ENCODE data around the gene PCDHA1.

The PCDHA1 gene

GRCh38 chr5:140988608-140989007 lies 202.7 kb downstream of the PCDHA1 start:
- DNase-seq (ENCODE audit: low read depth), result no peak

DNA sequence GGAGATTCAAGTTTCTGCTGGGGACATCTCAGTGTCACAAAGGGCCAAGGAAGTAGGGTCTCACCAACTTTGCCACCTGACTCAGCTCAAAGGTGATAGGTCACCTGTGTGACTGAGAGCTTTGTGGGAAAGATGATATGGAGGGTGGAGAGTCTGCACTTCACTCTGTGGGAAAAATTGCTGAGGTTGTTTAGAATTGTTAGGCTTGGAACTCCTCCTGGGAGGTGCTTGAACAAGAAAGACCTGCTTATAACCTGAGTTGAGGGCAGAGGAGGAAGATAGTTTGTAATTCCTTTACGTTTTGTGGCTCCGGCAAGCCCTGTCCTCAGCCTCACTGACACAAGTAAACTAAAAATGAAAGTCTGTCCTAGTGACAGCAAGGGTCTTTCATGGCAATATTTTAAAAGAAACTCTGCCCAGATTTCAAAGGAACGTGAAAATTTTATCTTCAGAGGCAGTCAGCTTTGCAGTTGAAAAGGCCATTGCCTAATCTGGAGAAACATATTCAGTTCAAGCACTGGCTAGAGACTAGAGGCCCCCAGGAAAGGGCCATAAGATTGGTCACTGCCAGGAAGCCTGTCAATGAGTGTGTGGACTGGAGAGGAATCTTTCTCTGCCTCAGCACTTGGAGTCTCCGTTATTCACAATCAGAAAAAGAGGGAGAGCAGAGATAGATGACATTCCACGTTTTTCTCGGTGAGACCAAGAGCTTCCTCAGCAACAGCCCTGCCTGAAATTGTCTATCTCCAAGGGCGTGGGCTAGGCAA lies 203.5 kb downstream of the PCDHA1 start:
- no peak for DNase-seq (ENCODE audit: low read depth)

DNA sequence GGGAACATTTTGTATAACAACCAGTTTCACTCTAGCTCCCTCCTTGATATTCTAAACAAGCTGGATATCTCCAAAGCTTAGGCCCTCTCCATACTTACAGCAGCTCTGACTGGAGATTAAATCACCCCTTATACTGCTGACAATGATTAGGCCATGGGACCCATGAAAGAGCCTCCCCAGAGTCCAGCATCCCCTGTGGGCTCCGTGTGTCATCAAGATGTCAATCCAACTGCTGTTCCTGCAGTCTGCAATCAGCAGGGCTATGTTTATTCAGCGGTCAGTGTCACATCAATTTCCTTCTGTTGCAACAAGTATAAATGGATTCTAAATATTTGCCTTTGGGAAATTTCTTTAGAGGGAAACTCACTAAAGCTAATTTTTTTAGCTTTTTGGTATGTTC lies 206.9 kb downstream of the PCDHA1 start:
- no peak for DNase-seq (ENCODE audit: low read depth)

GRCh38 chr5:140996060-140996459 lies 210.1 kb downstream of the PCDHA1 start:
- DNase-seq (ENCODE audit: low read depth), result no peak

- DNase-seq (ENCODE audit: low read depth), result no peak
Observed at GRCh38 chr5:140998921-140999410, 213.0 kb downstream of the PCDHA1 start.

GRCh38 chr5:141001446-141001843 lies 215.5 kb downstream of the PCDHA1 start:
- no peak for DNase-seq (ENCODE audit: low read depth)

- no peak for DNase-seq (ENCODE audit: low read depth)
Observed at GRCh38 chr5:141001844-141002604, 216.1 kb downstream of the PCDHA1 start.

GRCh38 chr5:141002605-141002965 lies 216.6 kb downstream of the PCDHA1 start:
- DNase-seq (ENCODE audit: low read depth), result no peak

DNA sequence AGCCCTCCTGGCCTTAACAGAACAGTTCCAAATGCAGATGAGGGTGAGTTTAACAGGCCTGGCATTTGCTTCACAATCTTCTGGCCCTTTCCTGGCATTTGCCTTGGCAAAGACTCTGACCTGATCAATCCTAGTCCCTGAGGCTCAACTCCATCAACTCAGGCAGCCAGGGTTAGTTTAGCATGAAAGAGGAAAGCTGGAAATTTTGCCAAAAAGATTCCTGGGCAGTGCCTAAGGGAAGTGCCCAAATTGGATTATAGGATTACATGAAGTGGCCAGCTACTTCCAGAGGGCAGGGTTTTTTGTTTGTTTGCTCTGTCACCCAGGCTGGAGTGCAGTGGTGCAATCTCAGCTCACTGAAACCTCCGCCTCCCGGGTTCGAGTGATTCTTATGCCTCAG lies 217.1 kb downstream of the PCDHA1 start:
- DNase-seq (ENCODE audit: low read depth), result no peak

- no peak for DNase-seq (ENCODE audit: low read depth)
Observed at GRCh38 chr5:141003791-141004611, 218.1 kb downstream of the PCDHA1 start.

- no peak for DNase-seq (ENCODE audit: low read depth)
Observed at GRCh38 chr5:141007791-141008190, 221.9 kb downstream of the PCDHA1 start.

DNA sequence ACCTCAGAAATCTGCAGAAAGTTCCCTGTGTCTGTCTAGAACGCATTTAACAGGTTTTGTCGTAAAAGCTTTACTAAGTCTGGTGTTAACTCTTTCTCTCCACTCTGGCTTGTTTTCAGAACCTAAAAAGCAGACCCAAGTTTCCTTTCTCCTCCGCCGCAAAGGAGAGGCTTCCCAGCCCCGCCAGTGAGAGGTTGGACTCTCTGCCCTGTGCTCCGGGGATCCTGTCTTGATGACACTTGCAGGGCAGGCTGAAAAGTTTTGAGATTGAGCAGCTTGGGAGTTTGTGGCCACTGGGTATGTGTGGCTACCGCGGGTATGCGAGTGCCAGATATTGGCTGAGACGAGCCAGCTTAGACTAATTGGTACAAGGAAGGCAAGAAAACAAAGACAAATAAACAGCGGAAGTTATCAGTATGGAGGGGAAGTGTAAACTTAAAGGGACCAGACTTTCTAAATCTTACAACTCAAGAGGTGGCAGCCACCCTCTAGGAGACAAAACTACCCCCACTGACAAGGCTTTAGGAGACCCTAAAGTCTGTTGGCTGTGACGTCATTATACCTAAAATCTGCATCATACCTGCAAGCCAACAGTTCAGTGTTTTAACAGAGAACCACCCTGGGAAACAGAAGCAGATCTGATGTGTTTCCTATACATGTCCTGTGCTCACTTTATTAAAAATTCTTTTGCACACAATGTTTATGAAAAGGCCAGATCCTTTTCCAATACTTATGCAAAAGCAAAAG lies 224.3 kb downstream of the PCDHA1 start:
- DNase-seq (ENCODE audit: low read depth), result no peak

- DNase-seq (ENCODE audit: low read depth), result no peak
Observed at GRCh38 chr5:141017943-141018342, 232.0 kb downstream of the PCDHA1 start.

GRCh38 chr5:141022384-141022783 lies 236.4 kb downstream of the PCDHA1 start:
- no peak for DNase-seq (ENCODE audit: low read depth)

- DNase-seq (ENCODE audit: low read depth), result no peak
Observed at GRCh38 chr5:141031006-141031405, 245.1 kb downstream of the PCDHA1 start.

DNA sequence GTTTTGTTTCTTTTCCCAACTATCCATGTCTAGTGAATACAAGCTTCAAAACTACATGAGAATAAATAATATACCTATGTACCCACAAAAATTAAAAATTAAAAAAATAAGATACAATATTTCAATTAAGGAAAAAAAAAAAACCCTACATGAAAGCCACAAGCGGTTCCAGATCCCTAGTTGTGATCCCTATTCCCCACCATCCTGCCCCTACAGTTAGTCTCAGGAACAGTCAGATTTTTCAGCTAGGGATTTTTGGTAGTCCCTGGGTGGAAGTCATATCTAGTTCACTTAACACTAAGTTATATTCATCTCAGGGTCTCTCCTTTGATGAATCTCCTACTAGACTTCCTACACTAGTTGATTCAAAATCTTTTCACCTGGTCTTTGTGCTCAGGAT lies 246.7 kb downstream of the PCDHA1 start:
- no peak for DNase-seq (ENCODE audit: low read depth)

- no peak for DNase-seq (ENCODE audit: low read depth)
Observed at GRCh38 chr5:141039061-141039460, 253.1 kb downstream of the PCDHA1 start.

- no peak for DNase-seq (ENCODE audit: low read depth)
Observed at GRCh38 chr5:141039517-141039916, 253.6 kb downstream of the PCDHA1 start.

GRCh38 chr5:141040093-141040770 lies 254.3 kb downstream of the PCDHA1 start:
- DNase-seq (ENCODE audit: low read depth), result no peak

GRCh38 chr5:141040771-141041426 lies 255.0 kb downstream of the PCDHA1 start:
- peak; percentile 44 for DNase-seq (ENCODE audit: low read depth)

DNA sequence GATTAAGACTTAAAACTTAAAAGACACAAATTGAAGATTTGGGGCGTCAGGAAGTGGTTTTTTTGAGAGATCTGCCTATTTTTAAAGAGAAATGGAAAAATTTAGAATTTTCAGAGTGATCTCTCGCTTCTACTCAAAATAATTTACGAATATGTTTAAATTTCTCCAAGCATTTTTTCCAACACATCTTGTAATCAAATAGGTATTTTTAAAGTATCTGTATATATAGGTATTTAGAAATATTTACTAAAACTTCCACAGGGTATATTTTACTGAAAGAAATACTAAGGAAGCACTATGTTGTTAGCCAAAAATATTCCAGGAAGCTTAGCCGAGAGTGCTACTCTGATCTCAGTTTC lies 255.5 kb downstream of the PCDHA1 start:
- no peak for DNase-seq (ENCODE audit: low read depth)

All from stimulated activated CD8-positive, alpha-beta memory T cell treated with anti-CD3 and anti-CD28 coated beads, Interleukin-7, amount 100 ng/mL, for 24 hours (primary cell).